ENCODE results near the gene CDKL5. TPM values are rescaled to one million over a fixed set of nuclear protein-coding genes. Genes with fewer than 3 reads are reported as not detected.

Gene CDKL5
- total and polyA plus RNA-seq, 7 donors = 0.42 to 3.8 (median 1.6) TPM

GRCh38 chrX:18676470-18676869, 251.1 kb downstream of the CDKL5 start:
- no peaks in the 10 kb centered on the region for H3K9me3 ChIP-seq
- no peak for TF ChIP-seq CTCF (IDR thresholded peaks at IDR 0.05)
- H3K27ac ChIP-seq = no peak overlapping the region
- no peaks in the 10 kb centered on the region for H3K36me3 ChIP-seq (ENCODE audit: insufficient read depth in 1 of 2, low read depth in 1 of 2)
- H3K27me3 ChIP-seq (ENCODE audit: insufficient read depth in 3 of 3, low read length in 2 of 3) = no peaks in the 10 kb centered on the region
- ATAC-seq (no peak), DNase-seq (no peak)
- intact Hi-C loops (cut with DNase I) = loop anchor here (5.0 to 10.0 kb wide), 4 partner anchors 156 to 668 kb away; partner anchors contain the start of genes CDKL5 (in 2 of the 2) and PDHA1 (in 1 of the 2)
- H3K4me3 ChIP-seq = no peak overlapping the region
- H3K4me1 ChIP-seq = no peaks in the 10 kb centered on the region
- 42 to 57% (median 51%) methylated on average over 9 to 11 of the region's 11 CpGs for WGBS, 3 donors

- no peak for TF ChIP-seq CTCF (IDR thresholded peaks at IDR 0.05)
- ATAC-seq = no peak
- H3K4me1 ChIP-seq = no peaks in the 10 kb centered on the region
- 84 to 87% (median 84%) methylated on average over 16 to 17 of the region's 17 CpGs for WGBS, 3 donors
- H3K27me3 ChIP-seq (ENCODE audit: insufficient read depth in 3 of 3, low read length in 2 of 3) = no peaks in the 10 kb centered on the region
- intact Hi-C loops (cut with DNase I) = loop anchor here (5.0 to 10.0 kb wide), 4 partner anchors 155 to 667 kb away; partner anchors contain the start of genes CDKL5 (in 2 of the 2) and PDHA1 (in 1 of the 2)
- H3K27ac ChIP-seq = no peak overlapping the region
- H3K9me3 ChIP-seq = no peaks in the 10 kb centered on the region
- no peak overlapping the region for H3K4me3 ChIP-seq
- no peak for DNase-seq
- H3K36me3 ChIP-seq (ENCODE audit: insufficient read depth in 1 of 2, low read depth in 1 of 2) = no peaks in the 10 kb centered on the region
Measured at GRCh38 chrX:18677161-18677869, 251.9 kb downstream of the CDKL5 start.

GRCh38 chrX:18681996-18682395, 256.6 kb downstream of the CDKL5 start:
- TF ChIP-seq CTCF (IDR thresholded peaks at IDR 0.05) = no peak
- DNase-seq = no peak
- Histone ChIP-seq H3K4me1 (no peaks in the 10 kb centered on the region), H3K4me3 (no peak overlapping the region), H3K27me3 (ENCODE audit: insufficient read depth in 3 of 3, low read length in 2 of 3) (no peaks in the 10 kb centered on the region), H3K27ac (no peak overlapping the region), H3K9me3 (no peaks in the 10 kb centered on the region), H3K36me3 (ENCODE audit: insufficient read depth in 1 of 2, low read depth in 1 of 2) (no peaks in the 10 kb centered on the region)
- WGBS, 3 donors = 54 to 72% (median 61%) methylated on average over 6 of the region's 6 CpGs
- ATAC-seq = peak in 2 of 4 donors; percentile 57 to 84
- intact Hi-C loops (cut with DNase I) = no loop called here

- no peaks in the 10 kb centered on the region for H3K27me3 ChIP-seq (ENCODE audit: insufficient read depth in 3 of 3, low read length in 2 of 3)
- WGBS, 3 donors = 69 to 83% (median 78%) methylated on average over 9 of the region's 9 CpGs
- H3K4me1 ChIP-seq = no peaks in the 10 kb centered on the region
- no peak overlapping the region for H3K4me3 ChIP-seq
- no peaks in the 10 kb centered on the region for H3K36me3 ChIP-seq (ENCODE audit: insufficient read depth in 1 of 2, low read depth in 1 of 2)
- H3K27ac ChIP-seq = no peak overlapping the region
- intact Hi-C loops (cut with DNase I) = no loop called here
- no peak for DNase-seq
- ATAC-seq = no peak
- TF ChIP-seq CTCF (IDR thresholded peaks at IDR 0.05) = no peak
- H3K9me3 ChIP-seq = no peaks in the 10 kb centered on the region
Measured at GRCh38 chrX:18682979-18683387, 257.6 kb downstream of the CDKL5 start.
